GM12878 (cell line): ENCODE data around the gene TRPV6. TPM values are rescaled to one million over a fixed set of nuclear protein-coding genes. Genes with fewer than 3 reads are reported as not detected.

Source experiments
- ATAC-seq: fragments of 200-7000 bp; cut with Tn5 transposase; 3 replicates; pipeline ENCODE4 v1.9.1; 2020; ENCODE audit warnings: mild to moderate bottlenecking, moderate library complexity
- BruUV-seq: library from RNA; stranded (reverse); fragments of 400-500 nt; replicated peaks from 2 replicates; lab custom pipeline; 2021; lab: Mats Ljungman, UMichigan
- CTCF ChIA-PET: fragments of 300-600 bp; sonication (Branson Sonifier 250); formaldehyde crosslinking; extraction: SDS; loops from one replicate; lab custom pipeline; 2021; ENCODE audit warnings: inconsistent platforms; lab: Yijun Ruan, JAX
- POLR2A ChIA-PET: fragments of 350-600 bp; formaldehyde crosslinking; extraction: SDS; loops from one replicate; lab custom pipeline; 2021; ENCODE audit warnings: inconsistent platforms; lab: Charles Lee
- RAD21 ChIA-PET: fragments of 300-600 bp; sonication (Branson Sonifier 250); formaldehyde crosslinking; loops from one replicate; lab custom pipeline; 2023; ENCODE audit warnings: antibody characterized with exemption; ENCODE audit not compliant: unreplicated experiment; lab: Charles Lee
- SMC1A ChIA-PET: fragments of 300-600 bp; sonication (Branson Sonifier 250); formaldehyde crosslinking; loops from one replicate; lab custom pipeline; 2023; ENCODE audit not compliant: unreplicated experiment, uncharacterized antibody; lab: Charles Lee
- DNase-seq: peaks from one replicate; pipeline ENCODE4 v3.0.0-alpha.2; 2011; ENCODE audit warnings: low read depth, low spot score
- FAIRE-seq: peaks from 3 replicates; lab custom pipeline; 2011; peaks lifted over from hg19 to GRCh38; lab: Jason Lieb, UNC
- H2AFZ ChIP-seq: 2 replicates; pipeline ENCODE4 v1.6.0; 2011; ENCODE audit warnings: low read depth, low read length, control low read depth; ENCODE audit not compliant: control insufficient read depth
- H3K27ac ChIP-seq: 2 replicates; pipeline ENCODE4 v1.5.1; 2011; ENCODE audit warnings: control low read depth; ENCODE audit not compliant: control insufficient read depth, insufficient read depth
- H3K27me3 ChIP-seq, 2 experiments: replicated peaks in 1 of 2; 2 replicates each; pipeline versions ENCODE4 v1.6.0 to v1.6.1; 2011; ENCODE audit warnings: low read length in 1 of 2; ENCODE audit not compliant: control insufficient read depth in 2 of 2, insufficient read depth in 2 of 2
- H3K36me3 ChIP-seq, 2 experiments: 2 replicates each; pipeline ENCODE4 v1.5.1; 2011; ENCODE audit warnings: low read length in 1 of 2; ENCODE audit not compliant: control insufficient read depth in 2 of 2, insufficient read depth in 2 of 2
- H3K4me1 ChIP-seq: 2 replicates; pipeline ENCODE4 v1.6.1; 2011; ENCODE audit warnings: mild to moderate bottlenecking, low read length, moderate library complexity, mixed read lengths; ENCODE audit not compliant: control insufficient read depth, insufficient read depth
- H3K4me2 ChIP-seq: 2 replicates; pipeline ENCODE4 v1.6.0; 2011; ENCODE audit warnings: control low read depth; ENCODE audit not compliant: control insufficient read depth, insufficient read depth
- H3K4me3 ChIP-seq: fragments of 200-600 bp; sonication (generic); 2 replicates; pipeline ENCODE4 v1.5.1; 2016
- H3K79me2 ChIP-seq: 2 replicates; pipeline ENCODE4 v1.6.0; 2011; ENCODE audit warnings: low read length; ENCODE audit not compliant: control insufficient read depth, insufficient read depth
- H3K9ac ChIP-seq: 2 replicates; pipeline ENCODE4 v1.8.0; 2011; ENCODE audit warnings: low read length, control low read depth, mixed read lengths; ENCODE audit not compliant: control insufficient read depth, insufficient read depth
- H3K9me3 ChIP-seq: replicated peaks from 3 replicates; pipeline ENCODE4 v1.5.1; 2011; ENCODE audit warnings: mild to moderate bottlenecking, low read length; ENCODE audit not compliant: control insufficient read depth, insufficient read depth
- H4K20me1 ChIP-seq: 2 replicates; pipeline ENCODE4 v1.6.0; 2011; ENCODE audit not compliant: control insufficient read depth, insufficient read depth
- CBX3 ChIP-seq: fragments of 200-600 bp; sonication (generic); IDR thresholded peaks from 2 replicates; pipeline ENCODE4 v1.6.1; 2016; ENCODE audit warnings: low read depth, borderline replicate concordance
- EP300 ChIP-seq, 2 experiments: fragments of 150-350 bp in 1 of 2; IDR thresholded peaks; 2 replicates each; pipeline ENCODE4 v1.6.1; 2011 to 2012; ENCODE audit warnings: low read depth in 2 of 2, low read length in 2 of 2, borderline replicate concordance in 1 of 2, improper control_type of control experiment in 1 of 2, inconsistent platforms in 1 of 2; ENCODE audit not compliant: control insufficient read depth in 1 of 2
- GATAD2B ChIP-seq: fragments of 450-650 bp; conservative IDR thresholded peaks from 2 replicates; pipeline ENCODE4 v1.6.1; 2017; ENCODE audit warnings: low read depth, mild to moderate bottlenecking, moderate library complexity
- IRF4 ChIP-seq: IDR thresholded peaks from 2 replicates; pipeline ENCODE4 v1.6.1; 2011; ENCODE audit warnings: low read depth, low read length
- ZNF24 ChIP-seq: fragments of 450-650 bp; IDR thresholded peaks from 2 replicates; pipeline ENCODE4 v1.6.1; 2017; ENCODE audit warnings: antibody characterized with exemption, mild to moderate bottlenecking
- ZNF622 ChIP-seq: fragments of 450-650 bp; IDR thresholded peaks from 2 replicates; pipeline ENCODE4 v1.6.1; 2017; ENCODE audit warnings: mild to moderate bottlenecking, inconsistent platforms
- WGBS: methylation state at CpG from one replicate; pipeline ENCODE4 v1.1.6; 2016; ENCODE audit warnings: low lambda C conversion rate; ENCODE audit not compliant: insufficient replicate concordance, insufficient coverage; ENCODE audit errors: missing lambda C conversion rate; 5-methylcytosine and 5-hydroxymethylcytosine counted together
- in situ Hi-C: fragments of 300-500 bp; cut with MboI; formaldehyde crosslinking; loops from 9 replicates; pipeline ENCODE4 v1.14.3; 2018; ENCODE audit warnings: mixed read lengths
- intact Hi-C: fragments of 100-400 bp; cut with micrococcal nuclease; formaldehyde crosslinking; loops from one replicate; pipeline ENCODE4 v1.14.2; 2022; ENCODE audit not compliant: unreplicated experiment
- polyA plus RNA-seq, 11 experiments: library from polyadenylated mRNA; depleted of rRNA in 4 of 11; unstranded in 6 of 11; stranded (reverse) in 5 of 11; fragments of >200 nt; fragmentation: Nextera tagmentation in 4 of 11; fragmentation: Illumina TruSeq in 1 of 11; extraction: Ambion mirVana in 4 of 11; extraction: Trizol in 1 of 11; gene quantifications; 1 replicate in 1 of 11; 2 replicates in 10 of 11; pipeline versions ENCODE4 v1.2.1 to v1.2.3, GENCODE V29; 2011 to 2016; ENCODE audit warnings: inconsistent platforms in 2 of 11, missing spikeins in 2 of 11, low read depth in 1 of 11
- total RNA-seq, 4 experiments: library from RNA; depleted of rRNA in 3 of 4; stranded (reverse); fragments of >200 nt in 3 of 4; fragmentation: Illumina TruSeq in 1 of 4; extraction: Trizol in 1 of 4; gene quantifications; 2 replicates each; pipeline versions ENCODE4 v1.2.1 to v1.2.3, GENCODE V29; 2013 to 2021
- TF ChIP-seq, protein P1 (sequence below): IDR thresholded peaks from 2 replicates; pipeline ENCODE4 v1.6.1; 2012; ENCODE audit warnings: low read depth, low read length, improper control_type of control experiment
- TF ChIP-seq, protein P2 (sequence below): fragments of 150-350 bp; IDR thresholded peaks from 2 replicates; pipeline ENCODE4 v1.6.1; 2014; ENCODE audit warnings: mild to moderate bottlenecking, low read depth, low read length

TRPV6 gene
- total and polyA plus RNA-seq, 10 of the 15 experiments (the other 5 are each of a cell fraction or from before 2014, with no cell fraction given), result not detected

GRCh38 chr7:142914121-142914520, 28.6 kb upstream of the TRPV6 start:
- Histone ChIP-seq H4K20me1 (no peaks in the 10 kb centered on the region), H3K9ac (no peak overlapping the region), H3K79me2 (no peaks in the 10 kb centered on the region), H2AFZ (no peak overlapping the region), H3K4me2 (no peak overlapping the region), H3K9me3 (no peaks in the 10 kb centered on the region), H3K4me1 (no peaks in the 10 kb centered on the region), H3K27me3 (peaks cover 0 to 3% of the 10 kb centered on the region in 2 experiments; a peak in 3 of 4 replicates), H3K36me3 (no peaks in the 10 kb centered on the region), H3K4me3 (no peak overlapping the region), H3K27ac (no peak overlapping the region)
- ATAC-seq, result no peak
- intact Hi-C loops (no loop called here), in situ Hi-C loops (no loop called here)
- no peak for FAIRE-seq
- 21% methylated on average over 1 of the region's 1 CpG for WGBS
- ChIA-PET CTCF (interaction anchor here (0.8 to 1.7 kb wide), 2 partner anchors 10 to 34 kb away, joined by 4 to 5 read pairs; no protein-coding TSS in a partner anchor), RAD21 (no interaction called here), POLR2A (no interaction called here), SMC1A (no interaction called here)
- DNase-seq, result no peak
- TF ChIP-seq, protein P1, sequence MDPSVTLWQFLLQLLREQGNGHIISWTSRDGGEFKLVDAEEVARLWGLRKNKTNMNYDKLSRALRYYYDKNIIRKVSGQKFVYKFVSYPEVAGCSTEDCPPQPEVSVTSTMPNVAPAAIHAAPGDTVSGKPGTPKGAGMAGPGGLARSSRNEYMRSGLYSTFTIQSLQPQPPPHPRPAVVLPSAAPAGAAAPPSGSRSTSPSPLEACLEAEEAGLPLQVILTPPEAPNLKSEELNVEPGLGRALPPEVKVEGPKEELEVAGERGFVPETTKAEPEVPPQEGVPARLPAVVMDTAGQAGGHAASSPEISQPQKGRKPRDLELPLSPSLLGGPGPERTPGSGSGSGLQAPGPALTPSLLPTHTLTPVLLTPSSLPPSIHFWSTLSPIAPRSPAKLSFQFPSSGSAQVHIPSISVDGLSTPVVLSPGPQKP, result no peak
- TF ChIP-seq IRF4 (no peak), GATAD2B (no peak), CBX3 (no peak), ZNF24 (no peak), EP300 (IDR thresholded peaks at IDR 0.05; ENCODE audit: borderline replicate concordance in 1 of 2, control insufficient read depth in 1 of 2, low read depth in 2 of 2, low read length in 2 of 2) (no peak), ZNF622 (no peak)
- TF ChIP-seq, protein P2, sequence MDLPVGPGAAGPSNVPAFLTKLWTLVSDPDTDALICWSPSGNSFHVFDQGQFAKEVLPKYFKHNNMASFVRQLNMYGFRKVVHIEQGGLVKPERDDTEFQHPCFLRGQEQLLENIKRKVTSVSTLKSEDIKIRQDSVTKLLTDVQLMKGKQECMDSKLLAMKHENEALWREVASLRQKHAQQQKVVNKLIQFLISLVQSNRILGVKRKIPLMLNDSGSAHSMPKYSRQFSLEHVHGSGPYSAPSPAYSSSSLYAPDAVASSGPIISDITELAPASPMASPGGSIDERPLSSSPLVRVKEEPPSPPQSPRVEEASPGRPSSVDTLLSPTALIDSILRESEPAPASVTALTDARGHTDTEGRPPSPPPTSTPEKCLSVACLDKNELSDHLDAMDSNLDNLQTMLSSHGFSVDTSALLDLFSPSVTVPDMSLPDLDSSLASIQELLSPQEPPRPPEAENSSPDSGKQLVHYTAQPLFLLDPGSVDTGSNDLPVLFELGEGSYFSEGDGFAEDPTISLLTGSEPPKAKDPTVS, result no peak
- no TSS peak for BruUV-seq
